GM12878 (cell line): ENCODE results near the gene BICDL2. TPM values are rescaled to one million over a fixed set of nuclear protein-coding genes. Genes with fewer than 3 reads are reported as not detected.

ENCODE experiments used
- ATAC-seq: fragments of 200-7000 bp; cut with Tn5 transposase; 3 replicates; pipeline ENCODE4 v1.9.1; 2020; ENCODE audit warnings: mild to moderate bottlenecking, moderate library complexity
- BruUV-seq: library from RNA; stranded (reverse); fragments of 400-500 nt; replicated peaks from 2 replicates; lab custom pipeline; 2021; lab: Mats Ljungman, UMichigan
- CTCF ChIA-PET: fragments of 300-600 bp; sonication (Branson Sonifier 250); formaldehyde crosslinking; extraction: SDS; loops from one replicate; lab custom pipeline; 2021; ENCODE audit warnings: inconsistent platforms; lab: Yijun Ruan, JAX
- POLR2A ChIA-PET: fragments of 350-600 bp; formaldehyde crosslinking; extraction: SDS; loops from one replicate; lab custom pipeline; 2021; ENCODE audit warnings: inconsistent platforms; lab: Charles Lee
- RAD21 ChIA-PET: fragments of 300-600 bp; sonication (Branson Sonifier 250); formaldehyde crosslinking; loops from one replicate; lab custom pipeline; 2023; ENCODE audit warnings: antibody characterized with exemption; ENCODE audit not compliant: unreplicated experiment; lab: Charles Lee
- SMC1A ChIA-PET: fragments of 300-600 bp; sonication (Branson Sonifier 250); formaldehyde crosslinking; loops from one replicate; lab custom pipeline; 2023; ENCODE audit not compliant: unreplicated experiment, uncharacterized antibody; lab: Charles Lee
- DNase-seq: peaks from one replicate; pipeline ENCODE4 v3.0.0-alpha.2; 2011; ENCODE audit warnings: low read depth, low spot score
- FAIRE-seq: peaks from 3 replicates; lab custom pipeline; 2011; peaks lifted over from hg19 to GRCh38; lab: Jason Lieb, UNC
- H2AFZ ChIP-seq: 2 replicates; pipeline ENCODE4 v1.6.0; 2011; ENCODE audit warnings: low read depth, low read length, control low read depth; ENCODE audit not compliant: control insufficient read depth
- H3K27ac ChIP-seq: 2 replicates; pipeline ENCODE4 v1.5.1; 2011; ENCODE audit warnings: control low read depth; ENCODE audit not compliant: control insufficient read depth, insufficient read depth
- H3K27me3 ChIP-seq, 2 experiments: replicated peaks in 1 of 2; 2 replicates each; pipeline versions ENCODE4 v1.6.0 to v1.6.1; 2011; ENCODE audit warnings: low read length in 1 of 2; ENCODE audit not compliant: control insufficient read depth in 2 of 2, insufficient read depth in 2 of 2
- H3K36me3 ChIP-seq, 2 experiments: 2 replicates each; pipeline ENCODE4 v1.5.1; 2011; ENCODE audit warnings: low read length in 1 of 2; ENCODE audit not compliant: control insufficient read depth in 2 of 2, insufficient read depth in 2 of 2
- H3K4me1 ChIP-seq: 2 replicates; pipeline ENCODE4 v1.6.1; 2011; ENCODE audit warnings: mild to moderate bottlenecking, low read length, moderate library complexity, mixed read lengths; ENCODE audit not compliant: control insufficient read depth, insufficient read depth
- H3K4me2 ChIP-seq: 2 replicates; pipeline ENCODE4 v1.6.0; 2011; ENCODE audit warnings: control low read depth; ENCODE audit not compliant: control insufficient read depth, insufficient read depth
- H3K4me3 ChIP-seq: fragments of 200-600 bp; sonication (generic); 2 replicates; pipeline ENCODE4 v1.5.1; 2016
- H3K79me2 ChIP-seq: 2 replicates; pipeline ENCODE4 v1.6.0; 2011; ENCODE audit warnings: low read length; ENCODE audit not compliant: control insufficient read depth, insufficient read depth
- H3K9ac ChIP-seq: 2 replicates; pipeline ENCODE4 v1.8.0; 2011; ENCODE audit warnings: low read length, control low read depth, mixed read lengths; ENCODE audit not compliant: control insufficient read depth, insufficient read depth
- H3K9me3 ChIP-seq: replicated peaks from 3 replicates; pipeline ENCODE4 v1.5.1; 2011; ENCODE audit warnings: mild to moderate bottlenecking, low read length; ENCODE audit not compliant: control insufficient read depth, insufficient read depth
- H4K20me1 ChIP-seq: 2 replicates; pipeline ENCODE4 v1.6.0; 2011; ENCODE audit not compliant: control insufficient read depth, insufficient read depth
- CBX5 ChIP-seq: sonication (generic); IDR thresholded peaks from 2 replicates; pipeline ENCODE4 v1.6.1; 2016; ENCODE audit warnings: low read depth, moderate library complexity, mild to moderate bottlenecking, inconsistent platforms
- CHD2 ChIP-seq: IDR thresholded peaks from 2 replicates; pipeline ENCODE4 v1.6.1; 2011; ENCODE audit warnings: low read depth, low read length, improper control_type of control experiment, borderline replicate concordance
- CTCF ChIP-seq, 3 experiments: IDR thresholded peaks in 2 of 3; conservative IDR thresholded peaks in 1 of 3; 2 replicates each; pipeline ENCODE4 v1.5.1; 2011; ENCODE audit warnings: low read depth in 3 of 3, low read length in 3 of 3, mild to moderate bottlenecking in 3 of 3, control low read depth in 2 of 3, moderate library complexity in 2 of 3, inconsistent platforms in 1 of 3, mixed read lengths in 1 of 3; ENCODE audit not compliant: control insufficient read depth in 2 of 3, insufficient read depth in 1 of 3; ENCODE audit errors: extremely low read depth in 1 of 3
- EED ChIP-seq: sonication (generic); IDR thresholded peaks from 2 replicates; pipeline ENCODE4 v1.6.1; 2016; ENCODE audit warnings: antibody characterized with exemption, low read depth
- LARP7 ChIP-seq: fragments of 450-650 bp; IDR thresholded peaks from 2 replicates; pipeline ENCODE4 v1.6.1; 2017; ENCODE audit warnings: mild to moderate bottlenecking
- MEF2B ChIP-seq: fragments of 450-650 bp; IDR thresholded peaks from 2 replicates; pipeline ENCODE4 v1.6.1; 2018; ENCODE audit warnings: mild to moderate bottlenecking, moderate library complexity; ENCODE audit not compliant: partially characterized antibody, poor library complexity, severe bottlenecking
- MTA2 ChIP-seq: fragments of 450-650 bp; IDR thresholded peaks from 2 replicates; pipeline ENCODE4 v1.6.1; 2016; ENCODE audit warnings: low read depth, mild to moderate bottlenecking, moderate library complexity
- MYB ChIP-seq: fragments of 150-350 bp; IDR thresholded peaks from 2 replicates; pipeline ENCODE4 v1.6.1; 2014; ENCODE audit warnings: mild to moderate bottlenecking, low read depth, low read length, borderline replicate concordance
- NFYA ChIP-seq: IDR thresholded peaks from 2 replicates; pipeline ENCODE4 v1.6.1; 2011; ENCODE audit warnings: low read depth, mild to moderate bottlenecking, low read length, improper control_type of control experiment, borderline replicate concordance
- RBBP5 ChIP-seq: fragments of 200-600 bp; sonication (generic); conservative IDR thresholded peaks from 2 replicates; pipeline ENCODE4 v1.6.1; 2016
- SIN3A ChIP-seq: IDR thresholded peaks from 2 replicates; pipeline ENCODE4 v1.6.1; 2012; ENCODE audit warnings: low read depth, low read length, improper control_type of control experiment
- YY1 ChIP-seq: IDR thresholded peaks from 2 replicates; pipeline ENCODE4 v1.6.1; 2011; ENCODE audit warnings: low read depth, mild to moderate bottlenecking, low read length
- WGBS: methylation state at CpG from one replicate; pipeline ENCODE4 v1.1.6; 2016; ENCODE audit warnings: low lambda C conversion rate; ENCODE audit not compliant: insufficient replicate concordance, insufficient coverage; ENCODE audit errors: missing lambda C conversion rate; 5-methylcytosine and 5-hydroxymethylcytosine counted together
- in situ Hi-C: fragments of 300-500 bp; cut with MboI; formaldehyde crosslinking; loops from 9 replicates; pipeline ENCODE4 v1.14.3; 2018; ENCODE audit warnings: mixed read lengths
- intact Hi-C: fragments of 100-400 bp; cut with micrococcal nuclease; formaldehyde crosslinking; loops from one replicate; pipeline ENCODE4 v1.14.2; 2022; ENCODE audit not compliant: unreplicated experiment
- polyA plus RNA-seq, 11 experiments: library from polyadenylated mRNA; depleted of rRNA in 4 of 11; unstranded in 6 of 11; stranded (reverse) in 5 of 11; fragments of >200 nt; fragmentation: Nextera tagmentation in 4 of 11; fragmentation: Illumina TruSeq in 1 of 11; extraction: Ambion mirVana in 4 of 11; extraction: Trizol in 1 of 11; gene quantifications; 1 replicate in 1 of 11; 2 replicates in 10 of 11; pipeline versions ENCODE4 v1.2.1 to v1.2.3, GENCODE V29; 2011 to 2016; ENCODE audit warnings: inconsistent platforms in 2 of 11, missing spikeins in 2 of 11, low read depth in 1 of 11
- total RNA-seq, 4 experiments: library from RNA; depleted of rRNA in 3 of 4; stranded (reverse); fragments of >200 nt in 3 of 4; fragmentation: Illumina TruSeq in 1 of 4; extraction: Trizol in 1 of 4; gene quantifications; 2 replicates each; pipeline versions ENCODE4 v1.2.1 to v1.2.3, GENCODE V29; 2013 to 2021

BICDL2 gene
- total and polyA plus RNA-seq, 10 of the 15 experiments (the other 5 are each of a cell fraction or from before 2014, with no cell fraction given): not detected

GRCh38 chr16:3001316-3001715 lies 35.4 kb downstream of the BICDL2 start:
- ATAC-seq (no peak), DNase-seq (no peak), FAIRE-seq (no peak)
- BruUV-seq: no TSS peak
- Histone ChIP-seq H3K27ac (no peak overlapping the region), H3K9me3 (no peaks in the 10 kb centered on the region), H3K4me3 (no peak overlapping the region), H4K20me1 (no peaks in the 10 kb centered on the region), H2AFZ (no peak overlapping the region), H3K4me2 (no peak overlapping the region), H3K4me1 (no peaks in the 10 kb centered on the region), H3K36me3 (no peaks in the 10 kb centered on the region), H3K79me2 (no peaks in the 10 kb centered on the region), H3K27me3 (peaks cover 0 to 8% of the 10 kb centered on the region in 2 experiments; a peak in 3 of 4 replicates), H3K9ac (no peak overlapping the region)
- SMC1A ChIA-PET: no interaction called here
- CTCF ChIA-PET: interaction anchor here (11.3 kb wide), 1 partner anchor 25 kb away, joined by 421 read pairs; the partner anchor contains the start of genes CLDN6, HCFC1R1, THOC6 and TNFRSF12A
- in situ Hi-C loops: no loop called here
- RAD21 ChIA-PET: interaction anchor here (1.0 to 2.0 kb wide), 2 partner anchors 27 to 30 kb away, joined by 4 to 9 read pairs; no protein-coding TSS in a partner anchor
- no peak for TF ChIP-seq MEF2B
- no peak for TF ChIP-seq MTA2
- no peak for TF ChIP-seq SIN3A
- TF ChIP-seq CHD2: no peak
- no peak for TF ChIP-seq LARP7
- no peak for TF ChIP-seq EED
- no peak for TF ChIP-seq MYB
- 60% methylated on average over 12 of the region's 12 CpGs for whole genome bisulfite sequencing
- POLR2A ChIA-PET: interaction anchor here (0.6 kb wide), 1 partner anchor 94 kb away, joined by 3 read pairs; no protein-coding TSS in a partner anchor
- intact Hi-C loops: no loop called here

GRCh38 chr16:3000540-3000939 lies 36.2 kb downstream of the BICDL2 start:
- Histone ChIP-seq H2AFZ (no peak overlapping the region), H3K27me3 (peaks cover 0 to 8% of the 10 kb centered on the region in 2 experiments; a peak in 3 of 4 replicates), H3K9ac (no peak overlapping the region), H3K79me2 (no peaks in the 10 kb centered on the region), H3K4me1 (no peaks in the 10 kb centered on the region), H3K4me2 (no peak overlapping the region), H3K36me3 (no peaks in the 10 kb centered on the region), H3K9me3 (no peaks in the 10 kb centered on the region), H3K4me3 (no peak overlapping the region), H3K27ac (no peak overlapping the region), H4K20me1 (no peaks in the 10 kb centered on the region)
- FAIRE-seq (no peak), ATAC-seq (no peak), DNase-seq (no peak)
- no peak for TF ChIP-seq YY1
- no peak for TF ChIP-seq RBBP5
- no peak for TF ChIP-seq NFYA
- no peak for TF ChIP-seq CBX5
- TF ChIP-seq CTCF (IDR thresholded peaks at IDR 0.05 in 2 of 3, conservative IDR thresholded peaks at IDR 0.05 in 1 of 3; ENCODE audit: control insufficient read depth in 2 of 3, extremely low read depth in 1 of 3, insufficient read depth in 1 of 3, low read depth in 3 of 3, low read length in 3 of 3): no peak
- RAD21 ChIA-PET: interaction anchor here (0.6 to 2.0 kb wide), 3 partner anchors 28 to 278 kb away, joined by 3 to 9 read pairs (median 4); no protein-coding TSS in a partner anchor
- WGBS: 6% methylated on average over 4 of the region's 4 CpGs
- POLR2A ChIA-PET: no interaction called here
- CTCF ChIA-PET: interaction anchor here (1.1 to 11.3 kb wide), 2 partner anchors 26 to 128 kb away, joined by 3 to 421 read pairs; partner anchors contain the start of genes CLDN6, HCFC1R1, THOC6 and TNFRSF12A
- no TSS peak for BruUV-seq
- intact Hi-C loops: no loop called here
- SMC1A ChIA-PET: no interaction called here
- in situ Hi-C loops: no loop called here
